Adipose tissue (tissue), 3 donors: ENCODE data around the gene ASAP3. TPM values are rescaled to one million over a fixed set of nuclear protein-coding genes. Genes with fewer than 3 reads are reported as not detected.

Experiments used
- H3K27ac ChIP-seq: one replicate; pipeline ENCODE4 v1.5.1; 2013; ENCODE audit warnings: low read depth, low read length
- WGBS, 3 donors: extraction: QIAGEN DNeasy Blood & Tissue Kit; methylation state at CpG; one replicate each; pipeline ENCODE4 v1.1.7; 2013; 5-methylcytosine and 5-hydroxymethylcytosine counted together
- polyA plus RNA-seq, 3 donors: library from polyadenylated mRNA; stranded (reverse); fragments of 200-250 nt; gene quantifications; one replicate each; pipeline ENCODE4 v1.2.3, GENCODE V29; 2013
- donor health status: healthy with polysubstance abuse.
- donor health status: Bipolar disorder and iron deficiency.
- donor health status: healthy.

ASAP3 gene
- polyA plus RNA-seq, 3 donors: 11.9 to 49.6 (median 19.4) TPM

- WGBS, 3 donors: 90 to 100% (median 90%) methylated on average over 2 of the region's 2 CpGs
- H3K27ac ChIP-seq: no peak overlapping the region
Measured at GRCh38 chr1:23462766-23463165, 21.2 kb downstream of the ASAP3 start.

- 83 to 90% (median 88%) methylated on average over 3 of the region's 3 CpGs for WGBS, 3 donors
Measured at GRCh38 chr1:23461050-23461449, 22.9 kb downstream of the ASAP3 start.

GRCh38 chr1:23460519-23460918 is 23.5 kb downstream of the ASAP3 start:
- 80 to 92% (median 82%) methylated on average over 4 of the region's 4 CpGs for WGBS, 3 donors
- H3K27ac ChIP-seq: no peak overlapping the region

More at GRCh38 chr1:23461050-23461449, 22.9 kb downstream of the ASAP3 start:
- H3K27ac ChIP-seq: no peak overlapping the region

GRCh38 chr1:23459338-23459757 is 24.6 kb downstream of the ASAP3 start:
- H3K27ac ChIP-seq: no peak overlapping the region
- WGBS, 3 donors: 49 to 67% (median 54%) methylated on average over 2 of the region's 2 CpGs

GRCh38 chr1:23456226-23456625 is 27.8 kb downstream of the ASAP3 start:
- H3K27ac ChIP-seq: no peak overlapping the region
- 76 to 90% (median 76%) methylated on average over 5 of the region's 5 CpGs for WGBS, 3 donors

- 86 to 96% (median 95%) methylated on average over 3 of the region's 3 CpGs for WGBS, 3 donors
Measured at GRCh38 chr1:23453455-23454000, 30.5 kb downstream of the ASAP3 start.

GRCh38 chr1:23452011-23452411 is 32.0 kb downstream of the ASAP3 start:
- 11 to 33% (median 24%) methylated on average over 5 of the region's 5 CpGs for WGBS, 3 donors
- no peak overlapping the region for H3K27ac ChIP-seq

More at GRCh38 chr1:23453455-23454000, 30.5 kb downstream of the ASAP3 start:
- H3K27ac ChIP-seq: no peak overlapping the region

- H3K27ac ChIP-seq: no peak overlapping the region
- WGBS, 3 donors: 47 to 61% (median 57%) methylated on average over 1 of the region's 1 CpG
Measured at GRCh38 chr1:23451441-23451840, 32.5 kb downstream of the ASAP3 start.

- H3K27ac ChIP-seq: no peak overlapping the region
- WGBS, 3 donors: 86 to 88% (median 87%) methylated on average over 4 of the region's 4 CpGs
Measured at GRCh38 chr1:23450894-23451293, 33.1 kb downstream of the ASAP3 start.

- 59 to 81% (median 70%) methylated on average over 4 of the region's 4 CpGs for WGBS, 3 donors
- no peak overlapping the region for H3K27ac ChIP-seq
Measured at GRCh38 chr1:23449958-23450357, 34.0 kb downstream of the ASAP3 start.

- WGBS, 3 donors: 85 to 88% (median 87%) methylated on average over 6 of the region's 6 CpGs
- no peak overlapping the region for H3K27ac ChIP-seq
Measured at GRCh38 chr1:23449306-23449705, 34.7 kb downstream of the ASAP3 start.

GRCh38 chr1:23448846-23449245 is 35.1 kb downstream of the ASAP3 start:
- WGBS, 3 donors: 54 to 89% (median 83%) methylated on average over 1 of the region's 1 CpG
- H3K27ac ChIP-seq: no peak overlapping the region

GRCh38 chr1:23446661-23447310 is 37.2 kb downstream of the ASAP3 start:
- H3K27ac ChIP-seq: no peak overlapping the region
- WGBS, 3 donors: 87 to 91% (median 88%) methylated on average over 8 of the region's 8 CpGs

- peak overlapping the region; percentile 35 for H3K27ac ChIP-seq
- WGBS, 3 donors: 76 to 92% (median 83%) methylated on average over 4 of the region's 4 CpGs
Measured at GRCh38 chr1:23444596-23445390, 39.2 kb downstream of the ASAP3 start.

- WGBS, 3 donors: 33 to 92% (median 45%) methylated on average over 4 of the region's 4 CpGs
- H3K27ac ChIP-seq: peak overlapping the region; percentile 35
Measured at GRCh38 chr1:23444104-23444533, 39.9 kb downstream of the ASAP3 start.

GRCh38 chr1:23442751-23443150 is 41.2 kb downstream of the ASAP3 start:
- 81 to 91% (median 87%) methylated on average over 3 of the region's 3 CpGs for WGBS, 3 donors
- H3K27ac ChIP-seq: no peak overlapping the region

- WGBS, 3 donors: 67 to 85% (median 72%) methylated on average over 8 of the region's 8 CpGs
- H3K27ac ChIP-seq: no peak overlapping the region
Measured at GRCh38 chr1:23441446-23442148, 42.4 kb downstream of the ASAP3 start.

GRCh38 chr1:23438545-23438944 is 45.4 kb downstream of the ASAP3 start:
- no peak overlapping the region for H3K27ac ChIP-seq
- 89 to 92% (median 91%) methylated on average over 8 of the region's 8 CpGs for WGBS, 3 donors

GRCh38 chr1:23437355-23437664 is 46.7 kb downstream of the ASAP3 start:
- H3K27ac ChIP-seq: no peak overlapping the region
- 91 to 93% (median 93%) methylated on average over 13 of the region's 13 CpGs for WGBS, 3 donors
